HepG2 (cell line): ENCODE results near the gene SH3BGR. TPM values are rescaled to one million over a fixed set of nuclear protein-coding genes. Genes with fewer than 3 reads are reported as not detected.

Experiments used
- ATAC-seq: fragments of 200-7000 bp; cut with Tn5 transposase; 3 replicates; pipeline ENCODE4 v1.9.1; 2020; ENCODE audit warnings: mild to moderate bottlenecking, moderate library complexity
- BruUV-seq: library from RNA; stranded (reverse); fragments of 400-500 nt; replicated peaks from 2 replicates; lab custom pipeline; 2021; lab: Mats Ljungman, UMichigan
- CTCF ChIA-PET: fragments of 300-600 bp; formaldehyde crosslinking; extraction: SDS; loops from one replicate; lab custom pipeline; 2021; ENCODE audit warnings: low total read pairs, inconsistent platforms, low intra/inter-chr PET ratio; lab: Yijun Ruan, JAX
- POLR2A ChIA-PET: fragments of 350-600 bp; sonication (Branson Sonifier 250); formaldehyde crosslinking; loops from one replicate; lab custom pipeline; 2020; ENCODE audit warnings: antibody characterized with exemption, inconsistent platforms; lab: Yijun Ruan, JAX
- DNase-seq: peaks from one replicate; pipeline ENCODE4 v3.0.0-alpha.2; 2015; ENCODE audit warnings: low spot score
- FAIRE-seq: peaks from 3 replicates; lab custom pipeline; 2011; peaks lifted over from hg19 to GRCh38; lab: Jason Lieb, UNC
- H2AFZ ChIP-seq: one replicate; pipeline ENCODE4 v1.6.1; 2011; ENCODE audit warnings: low read length, inconsistent platforms
- H3K27ac ChIP-seq: fragments of 300-600 bp; 3 replicates; pipeline ENCODE4 v1.8.0; 2011; ENCODE audit warnings: mixed run types, mild to moderate bottlenecking, mixed read lengths, low read length, inconsistent platforms; ENCODE audit not compliant: insufficient read depth; ENCODE audit errors: extremely low read length
- H3K27me3 ChIP-seq, 2 experiments: fragments of 200-600 bp in 1 of 2; 2 replicates in 1 of 2; 3 replicates in 1 of 2; pipeline versions ENCODE4 v1.6.0 to v1.8.0; 2011; ENCODE audit warnings: low read length in 2 of 2, mild to moderate bottlenecking in 2 of 2, moderate library complexity in 2 of 2, inconsistent platforms in 1 of 2; ENCODE audit not compliant: insufficient read depth in 2 of 2, control insufficient read depth in 1 of 2
- H3K36me3 ChIP-seq, 2 experiments: fragments of 200-600 bp in 1 of 2; replicated peaks in 1 of 2; 2 replicates in 1 of 2; 3 replicates in 1 of 2; pipeline versions ENCODE4 v1.5.1 to v1.8.0; 2011; ENCODE audit warnings: low read length in 2 of 2, inconsistent platforms in 1 of 2; ENCODE audit not compliant: insufficient read depth in 2 of 2, control insufficient read depth in 1 of 2
- H3K4me1 ChIP-seq: 2 replicates; pipeline ENCODE4 v1.5.1; 2012; ENCODE audit warnings: low read length, inconsistent platforms; ENCODE audit not compliant: insufficient read depth
- H3K4me2 ChIP-seq: 2 replicates; pipeline ENCODE4 v1.6.0; 2011; ENCODE audit warnings: low read depth, low read length, inconsistent platforms
- H3K4me3 ChIP-seq, 3 experiments: fragments of 200-600 bp in 1 of 3; sonication (generic), shearing (Covaris generic) in 1 of 3; replicated peaks in 1 of 3; 2 replicates each; pipeline ENCODE4 v1.5.1; 2011 to 2016; ENCODE audit warnings: low read length in 3 of 3, inconsistent platforms in 2 of 3, low read depth in 2 of 3, mild to moderate bottlenecking in 2 of 3, control low read depth in 1 of 3, mixed read lengths in 1 of 3; ENCODE audit not compliant: insufficient read depth in 1 of 3
- H3K79me2 ChIP-seq: one replicate; pipeline ENCODE4 v1.6.1; 2011; ENCODE audit warnings: low read length, inconsistent platforms; ENCODE audit not compliant: insufficient read depth
- H3K9ac ChIP-seq: 2 replicates; pipeline ENCODE4 v1.6.0; 2011; ENCODE audit warnings: mild to moderate bottlenecking, low read depth, low read length, inconsistent platforms; ENCODE audit not compliant: insufficient read depth
- H3K9me3 ChIP-seq: 2 replicates; pipeline ENCODE4 v1.5.1; 2012; ENCODE audit warnings: mild to moderate bottlenecking, low read length
- H4K20me1 ChIP-seq: 2 replicates; pipeline ENCODE4 v1.6.0; 2011; ENCODE audit warnings: inconsistent platforms, mild to moderate bottlenecking, low read length, moderate library complexity; ENCODE audit not compliant: insufficient read depth
- HNRNPLL ChIP-seq: fragments of 200-400 bp; formaldehyde crosslinking; IDR thresholded peaks from 2 replicates; pipeline ENCODE4 v1.6.1; 2017; ENCODE audit warnings: mild to moderate bottlenecking, low read depth, low read length; ENCODE audit not compliant: poor library complexity, severe bottlenecking
- NR0B2 ChIP-seq: sonication (generic); formaldehyde crosslinking; IDR thresholded peaks from 2 replicates; pipeline ENCODE4 v1.4.0; 2020; ENCODE audit warnings: mild to moderate bottlenecking, missing genetic modification reagents
- RFX1 ChIP-seq: fragments of 450-650 bp; IDR thresholded peaks from 2 replicates; pipeline ENCODE4 v1.6.1; 2017
- ZBTB37 ChIP-seq: sonication (generic); formaldehyde crosslinking; IDR thresholded peaks from 2 replicates; pipeline ENCODE4 v1.4.0; 2020; ENCODE audit warnings: mild to moderate bottlenecking, missing genetic modification reagents
- ZBTB8A ChIP-seq: sonication (generic); formaldehyde crosslinking; IDR thresholded peaks from 2 replicates; pipeline ENCODE4 v1.4.0; 2020; ENCODE audit warnings: mild to moderate bottlenecking, low read depth, missing genetic modification reagents, borderline replicate concordance
- ZHX1 ChIP-seq: sonication (generic); formaldehyde crosslinking; IDR thresholded peaks from 2 replicates; pipeline ENCODE4 v1.8.1; 2022; ENCODE audit warnings: low read depth, mild to moderate bottlenecking, missing genetic modification reagents
- ZNF12 ChIP-seq: sonication (generic); formaldehyde crosslinking; IDR thresholded peaks from 2 replicates; pipeline ENCODE4 v1.5.0; 2020; ENCODE audit warnings: missing genetic modification reagents
- ZNF343 ChIP-seq: sonication (generic); formaldehyde crosslinking; IDR thresholded peaks from 2 replicates; pipeline ENCODE4 v1.4.0; 2020; ENCODE audit warnings: mild to moderate bottlenecking, missing genetic modification reagents
- ZNF556 ChIP-seq: sonication (generic); formaldehyde crosslinking; IDR thresholded peaks from 2 replicates; pipeline ENCODE4 v1.4.0; 2020; ENCODE audit warnings: mild to moderate bottlenecking, missing genetic modification reagents, borderline replicate concordance
- ZNF607 ChIP-seq: sonication (generic); formaldehyde crosslinking; IDR thresholded peaks from 2 replicates; pipeline ENCODE4 v1.5.1; 2020; ENCODE audit warnings: missing genetic modification reagents, mild to moderate bottlenecking, borderline replicate concordance
- ZNF747 ChIP-seq: sonication (generic); formaldehyde crosslinking; IDR thresholded peaks from 2 replicates; pipeline ENCODE4 v1.8.1; 2023; ENCODE audit warnings: missing genetic modification reagents, mild to moderate bottlenecking, borderline replicate concordance
- WGBS: methylation state at CpG from one replicate; pipeline ENCODE4 v1.1.6; 2017; ENCODE audit warnings: low lambda C conversion rate; 5-methylcytosine and 5-hydroxymethylcytosine counted together
- in situ Hi-C: cut with HindIII; loops from 2 replicates; pipeline ENCODE4 v1.10.0; 2017; ENCODE audit warnings: low pct_unique_long_range_greater_than_20kb; ENCODE audit not compliant: extremely low pct_ligation_motif_present
- intact Hi-C: fragments of 100-400 bp; cut with micrococcal nuclease; formaldehyde crosslinking; loops from one replicate; pipeline ENCODE4 v1.10.0; 2022; ENCODE audit not compliant: unreplicated experiment
- polyA plus RNA-seq, 8 experiments: library from polyadenylated mRNA; depleted of rRNA in 3 of 8; stranded (reverse) in 7 of 8; unstranded in 1 of 8; fragments of >200 nt; fragmentation: Illumina TruSeq in 4 of 8; extraction: Trizol in 4 of 8; gene quantifications; 2 replicates each; pipeline versions ENCODE4 v1.2.1 to v1.2.3, GENCODE V29; 2011 to 2016; ENCODE audit warnings: low read depth in 4 of 8, missing spikeins in 1 of 8, mixed read lengths in 1 of 8; ENCODE audit not compliant: insufficient read depth in 1 of 8
- total RNA-seq, 5 experiments: library from RNA; depleted of rRNA; stranded (reverse); fragments of >200 nt; fragmentation: Illumina TruSeq; extraction: Trizol; gene quantifications; 2 replicates each; pipeline ENCODE4 v1.2.3, GENCODE V29; 2016; ENCODE audit warnings: low read depth in 1 of 5

The SH3BGR gene
- total and polyA plus RNA-seq, 2 of the 13 experiments (the other 11 are each of a cell fraction or from before 2014, with no cell fraction given): 0.48 TPM; not detected in 1

DNA sequence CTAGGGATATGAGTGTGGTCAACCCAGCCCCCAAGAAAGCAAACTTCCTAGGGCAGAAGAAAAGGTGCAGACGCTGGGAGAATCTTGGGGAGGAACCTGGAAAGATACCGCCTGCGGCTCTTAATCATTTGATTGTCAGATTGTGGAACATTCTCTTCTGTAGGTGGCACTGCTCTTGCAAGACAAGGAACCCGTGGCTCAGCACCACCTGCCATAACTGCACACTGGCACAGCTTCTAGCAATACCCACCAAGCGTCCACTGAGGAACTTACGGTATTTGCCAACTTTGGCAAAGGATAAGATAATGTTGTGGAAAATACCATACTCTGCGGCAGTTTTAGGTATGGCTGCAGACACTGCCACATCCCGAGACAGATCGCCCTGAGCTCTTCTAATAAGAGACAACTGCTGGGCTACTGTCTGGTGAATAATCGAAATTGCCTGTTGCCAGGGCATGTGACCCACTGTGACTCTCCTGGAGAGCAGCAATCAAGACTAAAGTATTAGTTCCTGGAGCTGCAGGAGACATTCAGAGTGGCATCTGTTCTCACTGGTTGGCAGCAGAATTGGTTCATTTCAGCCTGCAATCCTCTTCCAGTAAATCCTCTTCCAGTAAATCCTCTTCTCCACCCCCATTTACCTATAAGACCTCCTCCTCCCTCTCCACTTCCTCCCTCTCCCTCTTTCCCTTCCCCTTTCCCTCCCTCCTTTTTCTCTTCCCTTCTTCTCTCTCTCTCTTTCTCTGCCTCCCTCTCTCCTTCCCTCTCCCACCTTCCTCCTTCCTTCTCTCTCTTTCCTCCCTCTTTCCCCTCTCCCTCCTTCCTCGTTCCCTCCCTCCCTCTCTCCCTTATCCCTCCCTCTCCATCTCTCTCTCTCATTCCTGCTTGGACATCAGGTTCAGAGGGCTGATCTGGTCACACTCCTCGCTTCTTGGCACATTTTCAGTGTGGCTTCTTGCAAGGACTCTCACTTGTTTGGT lies 111.3 kb downstream of the SH3BGR start:
- FAIRE-seq: no peak
- 50% methylated on average over 11 of the region's 12 CpGs for WGBS
- Histone ChIP-seq H3K4me1 (no peaks in the 10 kb centered on the region), H3K4me2 (no peak overlapping the region), H3K27me3 (peaks cover 0 to 11% of the 10 kb centered on the region in 2 experiments; a peak in 1 of 5 replicates), H3K4me3 (no peak overlapping the region), H3K27ac (no peak overlapping the region), H3K9me3 (no peaks in the 10 kb centered on the region), H3K79me2 (no peaks in the 10 kb centered on the region), H3K9ac (no peak overlapping the region), H2AFZ (no peak overlapping the region)
- ChIA-PET CTCF (no interaction called here), POLR2A (no interaction called here)
- intact Hi-C loops (no loop called here), in situ Hi-C loops (no loop called here)
- DNase-seq: no peak
- ATAC-seq: no peak
- BruUV-seq: no TSS peak
- TF ChIP-seq ZNF747: no peak
- TF ChIP-seq ZBTB8A (CRISPR knock-in tag): no peak
- TF ChIP-seq ZNF12 (CRISPR knock-in tag): no peak
- no peak for TF ChIP-seq ZNF343 (CRISPR knock-in tag)
- no peak for TF ChIP-seq NR0B2 (CRISPR knock-in tag)
- TF ChIP-seq HNRNPLL: no peak
- no peak for TF ChIP-seq RFX1
- no peak for TF ChIP-seq ZNF556 (CRISPR knock-in tag)
- TF ChIP-seq ZBTB37 (CRISPR knock-in tag): no peak
- no peak for TF ChIP-seq ZNF607
- TF ChIP-seq ZHX1 (CRISPR knock-in tag): no peak
- TF ChIP-seq, all 625 proteins: peak for 0
- no peaks in the 10 kb centered on the region for H4K20me1 ChIP-seq
- H3K36me3 ChIP-seq: no peaks in the 10 kb centered on the region
